PC-9 (cell line): Measurements from ENCODE around the gene LEFTY2. TPM values are rescaled to one million over a fixed set of nuclear protein-coding genes. Genes with fewer than 3 reads are reported as not detected.
"Not testable (repeated sequence)": the region's sequence is repeated elsewhere in the genome, so short reads cannot be mapped to it uniquely, and the experiment has no call there.

Experiments used
- BruUV-seq: library from RNA; stranded (reverse); fragments of 400-500 nt; replicated peaks from 2 replicates; lab custom pipeline; 2021; lab: Mats Ljungman, UMichigan
- CTCF ChIA-PET: fragments of 300-600 bp; sonication (Branson Sonifier 250); formaldehyde crosslinking; loops from one replicate; lab custom pipeline; 2022; ENCODE audit warnings: antibody characterized with exemption; lab: Charles Lee
- POLR2A ChIA-PET: fragments of 300-600 bp; sonication (Branson Sonifier 250); formaldehyde crosslinking; loops from one replicate; lab custom pipeline; 2022; ENCODE audit warnings: antibody characterized with exemption; ENCODE audit not compliant: unreplicated experiment; lab: Charles Lee
- DNase-seq, 2 experiments: peaks; one replicate each; pipeline versions ENCODE4 v3.0.0 to v3.0.0-alpha.2; 2015 to 2022; ENCODE audit warnings: mixed read lengths in 1 of 2
- H2AFZ ChIP-seq: fragments of 200-600 bp; sonication (generic); 2 replicates; pipeline ENCODE4 v1.8.1; 2017; ENCODE audit warnings: antibody characterized with exemption
- H3F3A ChIP-seq: fragments of 200-600 bp; sonication (generic); 2 replicates; pipeline ENCODE4 v1.8.1; 2017; ENCODE audit warnings: antibody characterized with exemption, mild to moderate bottlenecking, low read depth; ENCODE audit not compliant: insufficient read depth
- H3K27ac ChIP-seq: fragments of 200-600 bp; sonication (generic); 2 replicates; pipeline ENCODE4 v1.6.1; 2016; ENCODE audit warnings: mixed run types
- H3K27me3 ChIP-seq: fragments of 200-600 bp; sonication (generic); 2 replicates; pipeline ENCODE4 v1.6.1; 2016; ENCODE audit warnings: low read depth, mixed run types; ENCODE audit not compliant: insufficient read depth
- H3K36me3 ChIP-seq: fragments of 200-600 bp; sonication (generic); 2 replicates; pipeline ENCODE4 v1.6.1; 2016; ENCODE audit warnings: low read depth, mixed run types
- H3K4me1 ChIP-seq: fragments of 200-600 bp; sonication (generic); replicated peaks from 2 replicates; pipeline ENCODE4 v1.6.1; 2016; ENCODE audit warnings: mixed run types; ENCODE audit not compliant: insufficient read depth
- H3K4me2 ChIP-seq: fragments of 200-600 bp; sonication (generic); 2 replicates; pipeline ENCODE4 v1.6.1; 2017; ENCODE audit warnings: mixed run types
- H3K4me3 ChIP-seq: fragments of 200-600 bp; sonication (generic); 2 replicates; pipeline ENCODE4 v1.6.1; 2016; ENCODE audit warnings: mixed run types
- H3K79me2 ChIP-seq: fragments of 200-600 bp; sonication (generic); 2 replicates; pipeline ENCODE4 v1.6.1; 2017; ENCODE audit warnings: low read depth, mixed run types
- H3K9me2 ChIP-seq: fragments of 200-600 bp; sonication (generic); 2 replicates; pipeline ENCODE4 v1.8.1; 2017; ENCODE audit warnings: mild to moderate bottlenecking; ENCODE audit not compliant: insufficient read depth
- H3K9me3 ChIP-seq: fragments of 200-600 bp; sonication (generic); 2 replicates; pipeline ENCODE4 v1.8.1; 2016; ENCODE audit warnings: low read depth; ENCODE audit not compliant: insufficient read depth
- H4K20me1 ChIP-seq: fragments of 200-600 bp; sonication (generic); 2 replicates; pipeline ENCODE4 v1.8.1; 2017; ENCODE audit not compliant: insufficient read depth
- CTCF ChIP-seq: fragments of 200-600 bp; sonication (generic); conservative IDR thresholded peaks from 2 replicates; pipeline ENCODE4 v1.6.1; 2017; ENCODE audit warnings: mixed run types, antibody characterized with exemption, mild to moderate bottlenecking, moderate library complexity
- EZH2 ChIP-seq: fragments of 200-600 bp; sonication (generic); IDR thresholded peaks from 2 replicates; pipeline ENCODE4 v1.8.0; 2017; ENCODE audit warnings: antibody characterized with exemption, low read depth
- intact Hi-C: fragments of 100-400 bp; cut with micrococcal nuclease; formaldehyde crosslinking; loops from one replicate; pipeline ENCODE4 v1.10.0; 2022; ENCODE audit not compliant: unreplicated experiment
- total RNA-seq: library from RNA; stranded (reverse); gene quantifications from 2 replicates; pipeline ENCODE4 v1.2.3, GENCODE V29; 2021

LEFTY2 gene
- total RNA-seq, 1 experiment from 2014 or later, result not detected

- BruUV-seq, result no TSS peak
These were observed 10.5 kb downstream of the LEFTY2 start for GRCh38 chr1:225930566-225930965.

GRCh38 chr1:225929462-225929861, 11.6 kb downstream of the LEFTY2 start:
- not testable (repeated sequence) for BruUV-seq

More at GRCh38 chr1:225930566-225930965, 10.5 kb downstream of the LEFTY2 start:
- Histone ChIP-seq H3K27ac (no peak overlapping the region), H3K4me3 (no peak overlapping the region), H2AFZ (no peak overlapping the region), H3F3A (0 out of 2 replicates have a peak, but pooled peaks cover 11% of the 10 kb centered on the region), H3K27me3 (no peaks in the 10 kb centered on the region), H3K4me2 (no peak overlapping the region), H3K4me1 (no peaks in the 10 kb centered on the region), H3K36me3 (no peaks in the 10 kb centered on the region), H3K9me2 (no peaks in the 10 kb centered on the region), H3K79me2 (no peaks in the 10 kb centered on the region), H4K20me1 (no peaks in the 10 kb centered on the region), H3K9me3 (no peaks in the 10 kb centered on the region)
- TF ChIP-seq EZH2 (no peak), CTCF (no peak)
- POLR2A ChIA-PET, result no interaction called here
- CTCF ChIA-PET, result interaction anchor here (0.7 kb wide), 1 partner anchor 588 kb away, joined by 12 read pairs; no protein-coding TSS in a partner anchor
- DNase-seq, result no peak
- intact Hi-C loops, result no loop called here

GRCh38 chr1:225928186-225929175, 12.5 kb downstream of the LEFTY2 start:
- Histone ChIP-seq H3K4me2 (no peak overlapping the region), H3F3A (0 out of 2 replicates have a peak, but pooled peaks cover 4% of the 10 kb centered on the region), H3K27me3 (no peaks in the 10 kb centered on the region), H3K36me3 (no peaks in the 10 kb centered on the region), H3K9me2 (no peaks in the 10 kb centered on the region), H3K4me3 (no peak overlapping the region), H2AFZ (peak overlapping the region; percentile 72), H4K20me1 (no peaks in the 10 kb centered on the region), H3K79me2 (peaks cover 5% of the 10 kb centered on the region), H3K4me1 (no peaks in the 10 kb centered on the region; the same call in 1 of the 2 replicates), H3K27ac (no peak overlapping the region), H3K9me3 (no peaks in the 10 kb centered on the region)
- intact Hi-C loops, result no loop called here
- ChIA-PET CTCF (no interaction called here), POLR2A (interaction anchor here (0.6 kb wide), 1 partner anchor 44 kb away, joined by 3 read pairs; no protein-coding TSS in a partner anchor)
- no peak for TF ChIP-seq CTCF
- TF ChIP-seq EZH2, result no peak
- DNase-seq, result no peak
- no TSS peak for BruUV-seq

More at GRCh38 chr1:225929462-225929861, 11.6 kb downstream of the LEFTY2 start:
- H3K4me3 ChIP-seq, H3K79me2 ChIP-seq, H4K20me1 ChIP-seq, CTCF ChIA-PET, H3K4me1 ChIP-seq, H3K4me2 ChIP-seq, H3F3A ChIP-seq, H3K9me3 ChIP-seq, H3K27me3 ChIP-seq, H3K36me3 ChIP-seq, POLR2A ChIA-PET, intact Hi-C loops, H3K9me2 ChIP-seq, DNase-seq, H2AFZ ChIP-seq, H3K27ac ChIP-seq: not testable (repeated sequence)
